Measurements from ENCODE around the gene GPRIN3. TPM values are rescaled to one million over a fixed set of nuclear protein-coding genes. Genes with fewer than 3 reads are reported as not detected.

GPRIN3 gene
- total and polyA plus RNA-seq, 8 donors, result 0.40 to 19.8 (median 10.5) TPM

DNA sequence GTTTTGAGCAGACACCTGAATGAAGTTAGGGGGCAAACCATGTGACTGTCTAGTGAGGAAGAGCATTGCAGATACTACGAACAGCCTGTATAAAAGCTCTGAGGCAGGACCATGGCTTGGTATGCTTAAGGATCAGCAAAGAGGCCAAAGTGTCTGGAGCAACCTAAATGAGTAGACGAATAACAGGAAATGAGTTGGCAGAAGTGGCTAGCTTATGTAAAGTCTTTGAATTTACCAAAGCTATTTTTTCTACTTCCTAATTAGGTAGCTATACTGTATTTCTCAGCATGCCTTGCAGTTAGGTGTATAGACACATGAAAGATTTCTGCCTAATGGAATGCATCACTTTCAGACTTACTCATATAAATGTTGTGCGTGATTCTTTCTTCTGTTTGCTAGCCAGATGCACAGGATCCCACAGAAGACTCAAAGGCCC, 9.3 kb upstream of the GPRIN3 start:
- intact Hi-C loops (cut with DNase I; ENCODE audit: low total_unique reads), result no loop called here
- H3K27ac ChIP-seq, result peak overlapping the region in 1 of 5 donors; percentile 6
- H3K36me3 ChIP-seq, result no peaks in the 10 kb centered on the region
- 35 to 56% (median 50%) methylated on average over 3 of the region's 3 CpGs for WGBS, 5 donors
- H3K4me3 ChIP-seq, result no peak overlapping the region
- H3K27me3 ChIP-seq, result no peaks in the 10 kb centered on the region
- H3K9me3 ChIP-seq, result no peaks in the 10 kb centered on the region
- DNase-seq, result peak in 1 of 2 donors; percentile 27
- H3K4me1 ChIP-seq, result peaks cover 0 to 20% (median 0%) of the 10 kb centered on the region in 4 donors
- TF ChIP-seq POLR2AphosphoS5 (IDR thresholded peaks at IDR 0.05) (no peak), POLR2A (IDR thresholded peaks at IDR 0.05) (no peak), EP300 (IDR thresholded peaks at IDR 0.05) (no peak)
- TF ChIP-seq, protein P1, sequence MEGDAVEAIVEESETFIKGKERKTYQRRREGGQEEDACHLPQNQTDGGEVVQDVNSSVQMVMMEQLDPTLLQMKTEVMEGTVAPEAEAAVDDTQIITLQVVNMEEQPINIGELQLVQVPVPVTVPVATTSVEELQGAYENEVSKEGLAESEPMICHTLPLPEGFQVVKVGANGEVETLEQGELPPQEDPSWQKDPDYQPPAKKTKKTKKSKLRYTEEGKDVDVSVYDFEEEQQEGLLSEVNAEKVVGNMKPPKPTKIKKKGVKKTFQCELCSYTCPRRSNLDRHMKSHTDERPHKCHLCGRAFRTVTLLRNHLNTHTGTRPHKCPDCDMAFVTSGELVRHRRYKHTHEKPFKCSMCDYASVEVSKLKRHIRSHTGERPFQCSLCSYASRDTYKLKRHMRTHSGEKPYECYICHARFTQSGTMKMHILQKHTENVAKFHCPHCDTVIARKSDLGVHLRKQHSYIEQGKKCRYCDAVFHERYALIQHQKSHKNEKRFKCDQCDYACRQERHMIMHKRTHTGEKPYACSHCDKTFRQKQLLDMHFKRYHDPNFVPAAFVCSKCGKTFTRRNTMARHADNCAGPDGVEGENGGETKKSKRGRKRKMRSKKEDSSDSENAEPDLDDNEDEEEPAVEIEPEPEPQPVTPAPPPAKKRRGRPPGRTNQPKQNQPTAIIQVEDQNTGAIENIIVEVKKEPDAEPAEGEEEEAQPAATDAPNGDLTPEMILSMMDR (IDR thresholded peaks at IDR 0.05), result no peak

DNA sequence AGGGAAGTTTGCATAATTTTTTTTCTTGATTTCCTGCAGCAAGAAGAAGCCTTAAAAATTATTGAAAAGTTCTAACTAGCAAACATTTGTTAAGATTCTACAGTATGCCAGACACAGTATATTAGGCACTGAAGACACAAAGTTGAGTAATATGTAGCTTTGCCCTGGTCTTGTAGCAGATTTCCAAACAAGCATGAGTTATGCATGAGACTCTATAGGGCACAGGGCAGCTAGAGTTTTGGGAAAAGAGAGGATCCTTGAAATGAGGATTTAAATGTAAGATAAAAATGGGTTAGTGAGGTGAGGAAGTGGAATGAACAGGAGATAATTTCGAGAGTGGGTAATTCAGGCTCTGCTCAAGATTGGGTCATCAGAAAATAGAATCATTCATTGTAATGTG, 8.6 kb upstream of the GPRIN3 start:
- Histone ChIP-seq H3K4me3 (no peak overlapping the region), H3K27me3 (no peaks in the 10 kb centered on the region), H3K9me3 (no peaks in the 10 kb centered on the region), H3K36me3 (no peaks in the 10 kb centered on the region), H3K4me1 (peaks cover 0 to 20% (median 0%) of the 10 kb centered on the region in 4 donors), H3K27ac (peak overlapping the region in 1 of 5 donors; percentile 6)
- intact Hi-C loops (cut with DNase I; ENCODE audit: low total_unique reads), result no loop called here
- 67 to 76% (median 73%) methylated on average over 1 of the region's 1 CpG for WGBS, 5 donors
- TF ChIP-seq POLR2AphosphoS5 (IDR thresholded peaks at IDR 0.05) (no peak), POLR2A (IDR thresholded peaks at IDR 0.05) (no peak), EP300 (IDR thresholded peaks at IDR 0.05) (no peak)
- TF ChIP-seq, protein P1 (IDR thresholded peaks at IDR 0.05), result no peak
- DNase-seq, result no peak

DNA sequence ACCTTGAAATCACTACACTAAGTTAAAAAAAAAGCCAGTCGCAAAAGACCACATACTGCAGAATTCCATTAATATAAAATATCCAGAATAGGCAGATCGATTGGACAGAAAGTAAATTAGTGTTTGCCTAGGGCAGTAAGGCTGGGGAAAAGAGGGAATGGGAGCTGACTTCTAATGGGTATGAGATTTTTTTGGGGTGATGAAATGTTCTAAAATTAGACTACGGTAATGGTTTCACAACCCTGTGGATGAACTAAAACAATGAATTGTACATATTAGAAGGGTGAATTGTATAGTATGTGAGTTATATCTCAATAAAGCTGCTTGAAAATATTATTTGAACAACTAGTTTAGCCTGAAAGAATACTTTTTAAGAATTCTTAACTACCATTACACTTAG, 6.7 kb upstream of the GPRIN3 start:
- Histone ChIP-seq H3K4me1 (peaks cover 0 to 20% (median 0%) of the 10 kb centered on the region in 4 donors), H3K4me3 (no peak overlapping the region), H3K27ac (no peak overlapping the region), H3K9me3 (no peaks in the 10 kb centered on the region), H3K36me3 (no peaks in the 10 kb centered on the region), H3K27me3 (no peaks in the 10 kb centered on the region)
- intact Hi-C loops (cut with DNase I; ENCODE audit: low total_unique reads), result no loop called here
- no peak for TF ChIP-seq EP300 (IDR thresholded peaks at IDR 0.05)
- no peak for TF ChIP-seq POLR2AphosphoS5 (IDR thresholded peaks at IDR 0.05)
- TF ChIP-seq POLR2A (IDR thresholded peaks at IDR 0.05), result no peak
- TF ChIP-seq, protein P1 (IDR thresholded peaks at IDR 0.05), result no peak
- 92 to 99% (median 93%) methylated on average over 3 of the region's 3 CpGs for WGBS, 5 donors
- no peak for DNase-seq

DNA sequence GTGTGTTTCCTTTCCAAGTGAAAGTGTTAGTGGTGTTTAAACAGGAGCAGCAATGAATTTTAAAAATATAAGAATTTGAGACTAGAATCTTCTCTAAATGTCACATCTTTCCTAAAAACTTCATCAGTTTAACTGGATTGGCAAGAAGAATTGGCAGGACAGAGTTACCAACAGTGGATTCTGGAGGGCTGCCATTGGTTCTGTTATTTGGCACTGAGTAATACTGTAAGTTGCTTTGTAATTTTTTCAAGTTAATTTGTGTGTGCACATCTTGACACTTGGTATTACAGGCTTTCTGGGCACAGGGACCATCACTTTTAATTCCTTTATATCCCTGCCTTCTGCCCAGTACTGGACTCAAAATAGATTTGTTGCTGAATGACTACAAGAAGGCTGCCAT, 4.5 kb upstream of the GPRIN3 start:
- no peaks in the 10 kb centered on the region for H3K9me3 ChIP-seq
- no peak for DNase-seq
- peaks cover 5 to 30% (median 11%) of the 10 kb centered on the region in 4 donors for H3K4me1 ChIP-seq
- H3K27me3 ChIP-seq, result peaks cover 0 to 12% (median 3%) of the 10 kb centered on the region in 3 donors
- H3K36me3 ChIP-seq, result no peaks in the 10 kb centered on the region
- no peak overlapping the region for H3K4me3 ChIP-seq
- H3K27ac ChIP-seq, result no peak overlapping the region
- intact Hi-C loops (cut with DNase I; ENCODE audit: low total_unique reads), result no loop called here
- no peak for TF ChIP-seq POLR2AphosphoS5 (IDR thresholded peaks at IDR 0.05)
- TF ChIP-seq EP300 (IDR thresholded peaks at IDR 0.05), result no peak
- TF ChIP-seq, protein P1 (IDR thresholded peaks at IDR 0.05), result no peak
- TF ChIP-seq POLR2A (IDR thresholded peaks at IDR 0.05), result no peak

Data from stomach (tissue), 9 donors.